Endothelial cell (in vitro differentiated cells): ENCODE measurements around the gene SPATA3. TPM values are rescaled to one million over a fixed set of nuclear protein-coding genes. Genes with fewer than 3 reads are reported as not detected.

Experiments
- DNase-seq: peaks from one replicate; pipeline ENCODE4 v3.0.0; 2021; ENCODE audit warnings: low spot score
- H3K27ac Mint-ChIP-seq: one replicate; pipeline ENCODE4 v1.8.0; 2021; ENCODE audit warnings: mixed read lengths, inconsistent platforms; ENCODE audit not compliant: unreplicated experiment
- H3K27me3 Mint-ChIP-seq: one replicate; pipeline ENCODE4 v1.8.0; 2021; ENCODE audit warnings: mild to moderate bottlenecking, moderate library complexity, mixed read lengths, inconsistent platforms; ENCODE audit not compliant: unreplicated experiment
- H3K36me3 Mint-ChIP-seq: one replicate; pipeline ENCODE4 v1.8.0; 2021; ENCODE audit warnings: mild to moderate bottlenecking, low read depth, mixed read lengths, inconsistent platforms; ENCODE audit not compliant: unreplicated experiment
- H3K4me1 Mint-ChIP-seq: one replicate; pipeline ENCODE4 v1.8.0; 2021; ENCODE audit warnings: mild to moderate bottlenecking, mixed read lengths, inconsistent platforms; ENCODE audit not compliant: unreplicated experiment
- H3K4me3 Mint-ChIP-seq: one replicate; pipeline ENCODE4 v1.8.0; 2021; ENCODE audit warnings: mild to moderate bottlenecking, mixed read lengths, inconsistent platforms; ENCODE audit not compliant: unreplicated experiment
- H3K9me3 Mint-ChIP-seq: one replicate; pipeline ENCODE4 v1.8.0; 2021; ENCODE audit warnings: mixed read lengths, inconsistent platforms; ENCODE audit not compliant: unreplicated experiment
- total RNA-seq: library from RNA; stranded (reverse); fragmentation: NEBNext Ultra II Directional; extraction: Animal tissue kit (Norgen Biotek cat#: 25700); gene quantifications from one replicate; pipeline ENCODE4 v1.2.1, GENCODE V29; 2021; ENCODE audit not compliant: unreplicated experiment
- TF ChIP-seq, protein P1 (sequence below): fragments of 200-600 bp; sonication (generic); IDR thresholded peaks from one replicate; pipeline ENCODE4 v1.5.0; 2021; ENCODE audit warnings: antibody characterized with exemption; ENCODE audit not compliant: unreplicated experiment

Gene SPATA3
- total RNA-seq, 1 donor from 2014 or later, result not detected

- H3K4me1 Mint-ChIP-seq, result peaks cover 21% of the 10 kb centered on the region
- no peak overlapping the region for H3K27ac Mint-ChIP-seq
- H3K36me3 Mint-ChIP-seq, result no peaks in the 10 kb centered on the region
- no peak for DNase-seq
- TF ChIP-seq, protein P1, sequence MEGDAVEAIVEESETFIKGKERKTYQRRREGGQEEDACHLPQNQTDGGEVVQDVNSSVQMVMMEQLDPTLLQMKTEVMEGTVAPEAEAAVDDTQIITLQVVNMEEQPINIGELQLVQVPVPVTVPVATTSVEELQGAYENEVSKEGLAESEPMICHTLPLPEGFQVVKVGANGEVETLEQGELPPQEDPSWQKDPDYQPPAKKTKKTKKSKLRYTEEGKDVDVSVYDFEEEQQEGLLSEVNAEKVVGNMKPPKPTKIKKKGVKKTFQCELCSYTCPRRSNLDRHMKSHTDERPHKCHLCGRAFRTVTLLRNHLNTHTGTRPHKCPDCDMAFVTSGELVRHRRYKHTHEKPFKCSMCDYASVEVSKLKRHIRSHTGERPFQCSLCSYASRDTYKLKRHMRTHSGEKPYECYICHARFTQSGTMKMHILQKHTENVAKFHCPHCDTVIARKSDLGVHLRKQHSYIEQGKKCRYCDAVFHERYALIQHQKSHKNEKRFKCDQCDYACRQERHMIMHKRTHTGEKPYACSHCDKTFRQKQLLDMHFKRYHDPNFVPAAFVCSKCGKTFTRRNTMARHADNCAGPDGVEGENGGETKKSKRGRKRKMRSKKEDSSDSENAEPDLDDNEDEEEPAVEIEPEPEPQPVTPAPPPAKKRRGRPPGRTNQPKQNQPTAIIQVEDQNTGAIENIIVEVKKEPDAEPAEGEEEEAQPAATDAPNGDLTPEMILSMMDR, result no peak
- peaks cover 5% of the 10 kb centered on the region for H3K27me3 Mint-ChIP-seq
- H3K4me3 Mint-ChIP-seq, result no peak overlapping the region
- H3K9me3 Mint-ChIP-seq, result peaks cover 5% of the 10 kb centered on the region
Measured at GRCh38 chr2:230999477-230999876, 3.6 kb downstream of the SPATA3 start.

GRCh38 chr2:231000211-231000904, 4.4 kb downstream of the SPATA3 start:
- peaks cover 5% of the 10 kb centered on the region for H3K27me3 Mint-ChIP-seq

DNA sequence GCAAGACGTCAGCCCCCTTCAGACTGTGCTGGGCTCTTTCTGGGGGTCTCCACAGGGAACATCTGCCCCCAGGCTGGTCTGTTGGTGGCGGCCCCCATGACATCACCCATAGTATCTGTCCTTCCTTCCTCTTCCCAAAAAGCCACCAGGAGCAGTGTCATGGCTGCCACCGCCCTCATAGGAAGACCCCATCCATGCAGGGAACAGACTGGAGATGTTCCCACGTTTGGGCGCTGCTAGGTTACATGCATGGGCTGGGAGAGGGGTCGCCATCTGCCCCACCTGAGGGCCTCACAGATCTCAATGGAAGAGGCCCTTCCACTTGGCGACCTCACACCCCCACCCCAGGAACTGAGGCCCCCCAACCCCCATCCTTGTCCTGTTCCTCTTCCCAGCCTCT, 5.1 kb downstream of the SPATA3 start:
- H3K27me3 Mint-ChIP-seq, result peaks cover 5% of the 10 kb centered on the region
- H3K27ac Mint-ChIP-seq, result no peak overlapping the region
- H3K4me3 Mint-ChIP-seq, result no peak overlapping the region
- H3K4me1 Mint-ChIP-seq, result peaks cover 27% of the 10 kb centered on the region
- peaks cover 10% of the 10 kb centered on the region for H3K36me3 Mint-ChIP-seq
- TF ChIP-seq, protein P1, result no peak
- DNase-seq, result no peak
- peaks cover 9% of the 10 kb centered on the region for H3K9me3 Mint-ChIP-seq

More at GRCh38 chr2:231000211-231000904, 4.4 kb downstream of the SPATA3 start:
- Mint-ChIP-seq H3K9me3 (peaks cover 6% of the 10 kb centered on the region), H3K27ac (no peak overlapping the region), H3K4me1 (peaks cover 25% of the 10 kb centered on the region), H3K4me3 (no peak overlapping the region), H3K36me3 (peaks cover 7% of the 10 kb centered on the region)
- DNase-seq, result no peak
- TF ChIP-seq, protein P1, result no peak

GRCh38 chr2:231001921-231002320, 6.0 kb downstream of the SPATA3 start:
- Mint-ChIP-seq H3K4me3 (no peak overlapping the region), H3K9me3 (peaks cover 8% of the 10 kb centered on the region), H3K27me3 (peaks cover 10% of the 10 kb centered on the region), H3K36me3 (peaks cover 10% of the 10 kb centered on the region), H3K4me1 (peaks cover 27% of the 10 kb centered on the region), H3K27ac (peak overlapping the region; percentile 12)
- no peak for DNase-seq
- TF ChIP-seq, protein P1, result no peak

DNA sequence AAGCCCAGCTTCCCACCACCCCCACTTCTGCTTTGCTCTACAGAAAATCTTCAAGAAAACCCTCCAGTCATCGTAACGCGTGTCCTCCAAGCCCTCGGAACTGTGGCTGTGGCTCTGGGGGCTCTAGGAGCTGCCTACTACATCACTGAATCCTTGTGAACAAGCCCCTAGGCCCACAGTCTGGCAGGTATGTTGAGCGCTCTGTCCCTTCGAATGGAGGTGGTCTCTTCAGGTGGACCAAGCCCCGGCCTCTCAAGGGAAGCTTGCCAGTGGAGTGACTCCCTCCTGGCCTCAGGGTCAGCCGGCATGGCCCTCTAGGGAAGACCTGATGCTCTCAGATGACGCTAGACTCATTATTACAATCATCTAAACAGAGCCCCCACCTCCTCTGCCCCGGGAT, 6.7 kb downstream of the SPATA3 start:
- TF ChIP-seq, protein P1, result no peak
- peaks cover 4% of the 10 kb centered on the region for H3K9me3 Mint-ChIP-seq
- peaks cover 12% of the 10 kb centered on the region for H3K27me3 Mint-ChIP-seq
- no peak overlapping the region for H3K27ac Mint-ChIP-seq
- H3K36me3 Mint-ChIP-seq, result peaks cover 10% of the 10 kb centered on the region
- peaks cover 27% of the 10 kb centered on the region for H3K4me1 Mint-ChIP-seq
- no peak for DNase-seq
- H3K4me3 Mint-ChIP-seq, result no peak overlapping the region
